Neutrophil (primary cell): Measurements from ENCODE around the gene CPA4.

Experiments
- H3K27ac ChIP-seq: fragments of 200-600 bp; sonication (generic); 2 replicates; pipeline ENCODE4 v1.5.1; 2016; ENCODE audit warnings: mild to moderate bottlenecking, moderate library complexity
- H3K27me3 ChIP-seq: fragments of 200-600 bp; sonication (generic); 2 replicates; pipeline ENCODE4 v1.6.0; 2016; ENCODE audit warnings: mild to moderate bottlenecking
- H3K36me3 ChIP-seq: fragments of 200-600 bp; sonication (generic); 2 replicates; pipeline ENCODE4 v1.5.1; 2017
- H3K4me1 ChIP-seq, 2 experiments: fragments of 200-600 bp in 1 of 2; sonication (generic) in 1 of 2; 1 replicate in 1 of 2; 2 replicates in 1 of 2; pipeline versions ENCODE4 v1.5.1 to v1.6.1; 2013 to 2016; ENCODE audit warnings: low read depth in 1 of 2, low read length in 1 of 2, mild to moderate bottlenecking in 1 of 2, moderate library complexity in 1 of 2; ENCODE audit not compliant: control insufficient read depth in 1 of 2, insufficient read depth in 1 of 2
- H3K4me3 ChIP-seq, 2 experiments: fragments of 200-600 bp in 1 of 2; sonication (generic) in 1 of 2; 1 replicate in 1 of 2; 2 replicates in 1 of 2; pipeline ENCODE4 v1.5.1; 2013 to 2016; ENCODE audit warnings: low read depth in 1 of 2, low read length in 1 of 2, mild to moderate bottlenecking in 1 of 2, moderate library complexity in 1 of 2
- H3K9me3 ChIP-seq: fragments of 200-600 bp; sonication (generic); 2 replicates; pipeline ENCODE4 v1.5.1; 2016
- TF ChIP-seq, protein P1 (sequence below): fragments of 200-600 bp; sonication (generic); IDR thresholded peaks from 2 replicates; pipeline ENCODE4 v1.5.1; 2016; ENCODE audit warnings: antibody characterized with exemption

Gene CPA4

DNA sequence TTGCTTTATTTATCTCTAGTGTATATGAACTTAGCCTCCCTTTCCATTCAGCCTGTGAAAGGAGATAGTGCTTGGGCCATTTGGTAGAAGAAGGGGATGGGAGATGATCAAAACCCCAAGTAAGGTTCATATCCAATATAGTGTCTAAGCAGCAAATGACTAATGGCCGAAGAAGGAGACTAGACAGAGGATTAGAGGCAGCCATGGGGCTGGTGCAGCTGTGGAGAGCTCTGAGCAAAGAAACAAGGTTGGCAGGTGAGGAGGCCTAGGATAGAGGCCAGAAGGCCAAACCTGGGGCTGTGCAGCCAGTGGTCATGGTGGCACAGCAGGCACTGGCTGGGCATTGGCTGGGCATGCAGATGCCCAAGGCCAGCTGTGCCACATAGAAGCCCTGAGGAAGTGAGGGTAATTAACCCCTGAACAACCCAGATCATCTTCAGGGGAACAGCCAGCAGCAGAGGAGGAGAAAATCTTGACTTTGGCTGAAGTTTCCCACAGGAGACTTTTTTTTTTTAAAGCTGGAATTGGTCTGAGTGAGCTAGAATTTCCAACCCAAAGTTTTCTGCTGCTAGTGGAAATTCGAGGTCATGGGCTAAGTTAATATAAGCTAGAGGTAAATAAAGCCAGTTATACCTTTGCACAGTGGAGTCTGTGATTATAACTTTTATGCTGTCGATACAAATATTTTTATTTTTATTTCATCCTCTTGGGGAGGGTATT, 77.0 kb downstream of the CPA4 start:
- Histone ChIP-seq H3K4me3 (no peak overlapping the region), H3K36me3 (no peaks in the 10 kb centered on the region), H3K27me3 (no peaks in the 10 kb centered on the region), H3K4me1 (peaks cover 0 to 4% of the 10 kb centered on the region in 2 experiments), H3K9me3 (no peaks in the 10 kb centered on the region), H3K27ac (no peak overlapping the region)
- TF ChIP-seq, protein P1, sequence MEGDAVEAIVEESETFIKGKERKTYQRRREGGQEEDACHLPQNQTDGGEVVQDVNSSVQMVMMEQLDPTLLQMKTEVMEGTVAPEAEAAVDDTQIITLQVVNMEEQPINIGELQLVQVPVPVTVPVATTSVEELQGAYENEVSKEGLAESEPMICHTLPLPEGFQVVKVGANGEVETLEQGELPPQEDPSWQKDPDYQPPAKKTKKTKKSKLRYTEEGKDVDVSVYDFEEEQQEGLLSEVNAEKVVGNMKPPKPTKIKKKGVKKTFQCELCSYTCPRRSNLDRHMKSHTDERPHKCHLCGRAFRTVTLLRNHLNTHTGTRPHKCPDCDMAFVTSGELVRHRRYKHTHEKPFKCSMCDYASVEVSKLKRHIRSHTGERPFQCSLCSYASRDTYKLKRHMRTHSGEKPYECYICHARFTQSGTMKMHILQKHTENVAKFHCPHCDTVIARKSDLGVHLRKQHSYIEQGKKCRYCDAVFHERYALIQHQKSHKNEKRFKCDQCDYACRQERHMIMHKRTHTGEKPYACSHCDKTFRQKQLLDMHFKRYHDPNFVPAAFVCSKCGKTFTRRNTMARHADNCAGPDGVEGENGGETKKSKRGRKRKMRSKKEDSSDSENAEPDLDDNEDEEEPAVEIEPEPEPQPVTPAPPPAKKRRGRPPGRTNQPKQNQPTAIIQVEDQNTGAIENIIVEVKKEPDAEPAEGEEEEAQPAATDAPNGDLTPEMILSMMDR, result no peak

DNA sequence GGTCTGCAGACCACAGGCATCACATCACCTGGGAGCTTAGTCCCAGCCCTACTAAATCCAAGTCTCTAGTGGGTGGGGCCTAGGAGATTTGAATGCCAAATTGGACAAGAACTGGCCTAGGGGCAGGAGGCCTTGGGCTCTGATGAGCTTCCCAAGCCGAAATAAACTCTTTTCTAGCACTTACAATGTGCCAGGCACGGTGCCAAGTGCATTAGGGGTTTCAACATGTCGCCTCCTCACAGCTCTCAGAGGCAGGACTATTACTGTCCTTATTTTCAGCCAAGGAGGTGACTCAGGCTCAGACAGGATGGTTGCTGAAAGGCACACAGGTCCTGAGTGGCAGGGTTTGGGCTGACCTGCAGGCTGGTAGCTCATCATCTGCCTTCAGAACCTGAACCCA, 78.1 kb downstream of the CPA4 start:
- no peak overlapping the region for H3K4me3 ChIP-seq
- TF ChIP-seq, protein P1, result no peak
- no peak overlapping the region for H3K27ac ChIP-seq
- H3K27me3 ChIP-seq, result no peaks in the 10 kb centered on the region
- peaks cover 0 to 4% of the 10 kb centered on the region in 2 experiments for H3K4me1 ChIP-seq
- no peaks in the 10 kb centered on the region for H3K9me3 ChIP-seq
- no peaks in the 10 kb centered on the region for H3K36me3 ChIP-seq

DNA sequence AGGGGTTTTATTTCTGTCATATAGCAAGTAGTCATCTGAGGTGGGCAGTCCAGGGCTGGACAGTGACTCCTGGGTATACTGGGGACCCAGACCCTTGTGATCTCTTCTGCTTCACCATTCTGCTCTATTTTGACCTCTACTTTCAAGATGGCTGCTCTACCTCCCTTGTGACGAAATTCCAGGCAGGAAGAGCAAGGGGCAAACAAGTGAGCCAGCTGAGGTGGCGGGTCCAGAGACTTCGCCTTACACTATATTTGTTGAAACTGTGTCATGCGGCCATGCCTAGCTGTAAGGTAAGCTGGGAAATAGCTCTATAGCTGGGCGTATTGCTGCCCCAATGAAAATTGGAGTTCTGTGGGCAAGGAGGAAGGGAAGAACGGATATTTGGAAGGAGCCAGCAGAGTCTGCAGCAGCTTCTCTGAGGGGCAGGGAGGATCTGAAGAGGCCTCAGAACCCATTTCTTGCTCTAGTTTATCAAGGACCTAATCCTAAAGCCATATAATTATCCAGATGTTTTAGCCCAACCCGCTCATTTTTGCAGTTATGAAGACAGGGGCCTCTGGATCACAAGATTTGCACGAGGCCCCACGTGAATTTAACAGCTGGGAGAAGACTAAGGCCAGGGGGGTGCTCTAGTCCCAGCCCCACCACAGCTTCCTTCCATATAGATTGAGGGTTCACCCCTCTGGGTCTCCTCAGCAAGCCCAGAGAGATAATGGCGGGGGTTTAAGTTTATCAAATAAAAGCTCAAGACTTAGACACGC, 79.6 kb downstream of the CPA4 start:
- H3K27me3 ChIP-seq, result no peaks in the 10 kb centered on the region
- no peaks in the 10 kb centered on the region for H3K9me3 ChIP-seq
- peaks cover 0 to 4% of the 10 kb centered on the region in 2 experiments for H3K4me1 ChIP-seq
- TF ChIP-seq, protein P1, result no peak
- no peak overlapping the region for H3K4me3 ChIP-seq
- H3K36me3 ChIP-seq, result no peaks in the 10 kb centered on the region
- H3K27ac ChIP-seq, result no peak overlapping the region
